HEK293 (cell line): Measurements from ENCODE around the gene HOXB8.

Experiments
- ATF2 ChIP-seq: fragments of 450-650 bp; formaldehyde crosslinking; IDR thresholded peaks from 2 replicates; pipeline ENCODE4 v1.5.1; 2016; ENCODE audit warnings: missing biosample characterization, missing genetic modification characterization, low read depth
- BCL11B ChIP-seq: fragments of 450-650 bp; formaldehyde crosslinking; IDR thresholded peaks from 2 replicates; pipeline ENCODE4 v1.5.1; 2016; ENCODE audit warnings: low read depth, missing biosample characterization, missing genetic modification characterization
- INSM2 ChIP-seq: fragments of 450-650 bp; formaldehyde crosslinking; IDR thresholded peaks from 2 replicates; pipeline ENCODE4 v1.5.1; 2016; ENCODE audit warnings: missing biosample characterization, missing genetic modification characterization
- KLF1 ChIP-seq: fragments of 450-650 bp; formaldehyde crosslinking; IDR thresholded peaks from 2 replicates; pipeline ENCODE4 v1.5.1; 2016; ENCODE audit warnings: missing biosample characterization, missing genetic modification characterization
- KLF10 ChIP-seq: fragments of 450-650 bp; IDR thresholded peaks from 2 replicates; pipeline ENCODE4 v1.5.1; 2018; ENCODE audit warnings: missing biosample characterization, mild to moderate bottlenecking, missing genetic modification characterization
- KLF9 ChIP-seq: fragments of 450-650 bp; formaldehyde crosslinking; IDR thresholded peaks from 2 replicates; pipeline ENCODE4 v1.5.1; 2016; ENCODE audit warnings: missing biosample characterization, missing genetic modification characterization, low read depth
- MZF1 ChIP-seq: fragments of 450-650 bp; formaldehyde crosslinking; IDR thresholded peaks from 2 replicates; pipeline ENCODE4 v1.5.1; 2017; ENCODE audit warnings: missing biosample characterization, missing genetic modification characterization, borderline replicate concordance
- RBAK ChIP-seq: fragments of 450-650 bp; formaldehyde crosslinking; IDR thresholded peaks from 2 replicates; pipeline ENCODE4 v1.5.1; 2016; ENCODE audit warnings: missing biosample characterization, missing genetic modification characterization
- SP7 ChIP-seq: fragments of 450-650 bp; formaldehyde crosslinking; IDR thresholded peaks from 2 replicates; pipeline ENCODE4 v1.5.1; 2016; ENCODE audit warnings: missing biosample characterization, missing genetic modification characterization
- YY1 ChIP-seq: fragments of 450-650 bp; formaldehyde crosslinking; IDR thresholded peaks from 2 replicates; pipeline ENCODE4 v1.5.1; 2018; ENCODE audit warnings: missing biosample characterization, missing genetic modification characterization
- ZBTB1 ChIP-seq: fragments of 450-650 bp; formaldehyde crosslinking; IDR thresholded peaks from 2 replicates; pipeline ENCODE4 v1.5.1; 2016; ENCODE audit warnings: missing biosample characterization, missing genetic modification characterization
- ZNF202 ChIP-seq: fragments of 450-650 bp; formaldehyde crosslinking; IDR thresholded peaks from 2 replicates; pipeline ENCODE4 v1.5.1; 2016; ENCODE audit warnings: missing biosample characterization, missing genetic modification characterization, borderline replicate concordance
- ZNF211 ChIP-seq: fragments of 450-650 bp; formaldehyde crosslinking; IDR thresholded peaks from 2 replicates; pipeline ENCODE4 v1.5.1; 2016; ENCODE audit warnings: low read depth, missing biosample characterization, missing genetic modification characterization
- ZNF239 ChIP-seq: fragments of 450-650 bp; formaldehyde crosslinking; IDR thresholded peaks from 2 replicates; pipeline ENCODE4 v1.5.1; 2016; ENCODE audit warnings: missing biosample characterization, missing genetic modification characterization
- ZNF280C ChIP-seq: fragments of 450-650 bp; formaldehyde crosslinking; IDR thresholded peaks from 2 replicates; pipeline ENCODE4 v1.5.1; 2016; ENCODE audit warnings: missing biosample characterization, missing genetic modification characterization
- ZNF324 ChIP-seq: fragments of 450-650 bp; formaldehyde crosslinking; IDR thresholded peaks from 2 replicates; pipeline ENCODE4 v1.5.1; 2016; ENCODE audit warnings: missing biosample characterization, missing genetic modification characterization
- ZNF335 ChIP-seq: fragments of 450-650 bp; formaldehyde crosslinking; conservative IDR thresholded peaks from 2 replicates; pipeline ENCODE4 v1.5.1; 2016; ENCODE audit warnings: missing biosample characterization, missing genetic modification characterization
- ZNF350 ChIP-seq: fragments of 450-650 bp; formaldehyde crosslinking; IDR thresholded peaks from 2 replicates; pipeline ENCODE4 v1.5.0; 2017; ENCODE audit warnings: missing biosample characterization, mild to moderate bottlenecking, missing genetic modification characterization
- ZNF544 ChIP-seq: fragments of 450-650 bp; formaldehyde crosslinking; IDR thresholded peaks from 2 replicates; pipeline ENCODE4 v1.5.0; 2017; ENCODE audit warnings: missing biosample characterization, missing genetic modification characterization
- ZNF596 ChIP-seq: fragments of 450-650 bp; IDR thresholded peaks from 2 replicates; pipeline ENCODE4 v1.5.0; 2018; ENCODE audit warnings: missing biosample characterization, mild to moderate bottlenecking, missing genetic modification characterization, moderate library complexity
- ZNF747 ChIP-seq: fragments of 450-650 bp; formaldehyde crosslinking; IDR thresholded peaks from 2 replicates; pipeline ENCODE4 v1.5.1; 2016; ENCODE audit warnings: missing biosample characterization, missing genetic modification characterization
- ZNF791 ChIP-seq: fragments of 450-650 bp; formaldehyde crosslinking; IDR thresholded peaks from 2 replicates; pipeline ENCODE4 v1.5.1; 2016; ENCODE audit warnings: missing biosample characterization, missing genetic modification characterization
- ZNF830 ChIP-seq: fragments of 450-650 bp; IDR thresholded peaks from 2 replicates; pipeline ENCODE4 v1.5.0; 2018; ENCODE audit warnings: missing biosample characterization, missing genetic modification characterization, low read depth, mild to moderate bottlenecking, moderate library complexity
- ZSCAN23 ChIP-seq: fragments of 450-650 bp; formaldehyde crosslinking; IDR thresholded peaks from 2 replicates; pipeline ENCODE4 v1.5.1; 2016; ENCODE audit warnings: missing biosample characterization, missing genetic modification characterization
- ZXDB ChIP-seq: fragments of 450-650 bp; formaldehyde crosslinking; IDR thresholded peaks from 2 replicates; pipeline ENCODE4 v1.5.1; 2016; ENCODE audit warnings: missing biosample characterization, missing genetic modification characterization
- TF ChIP-seq, protein P1 (sequence below): fragments of 450-650 bp; formaldehyde crosslinking; IDR thresholded peaks from 2 replicates; pipeline ENCODE4 v1.5.1; 2017; ENCODE audit warnings: missing biosample characterization, mild to moderate bottlenecking, missing genetic modification characterization, moderate library complexity
- TF ChIP-seq, protein P2 (sequence below): fragments of 450-650 bp; formaldehyde crosslinking; IDR thresholded peaks from 2 replicates; pipeline ENCODE4 v1.5.1; 2016; ENCODE audit warnings: missing biosample characterization, missing genetic modification characterization
- TF ChIP-seq, protein P3 (sequence below): fragments of 450-650 bp; formaldehyde crosslinking; IDR thresholded peaks from 2 replicates; pipeline ENCODE4 v1.5.1; 2016; ENCODE audit warnings: missing biosample characterization, missing genetic modification characterization
- TF ChIP-seq, protein P4 (sequence below): fragments of 450-650 bp; formaldehyde crosslinking; IDR thresholded peaks from 2 replicates; pipeline ENCODE4 v1.5.1; 2016; ENCODE audit warnings: missing biosample characterization, missing genetic modification characterization

HOXB8 gene

DNA sequence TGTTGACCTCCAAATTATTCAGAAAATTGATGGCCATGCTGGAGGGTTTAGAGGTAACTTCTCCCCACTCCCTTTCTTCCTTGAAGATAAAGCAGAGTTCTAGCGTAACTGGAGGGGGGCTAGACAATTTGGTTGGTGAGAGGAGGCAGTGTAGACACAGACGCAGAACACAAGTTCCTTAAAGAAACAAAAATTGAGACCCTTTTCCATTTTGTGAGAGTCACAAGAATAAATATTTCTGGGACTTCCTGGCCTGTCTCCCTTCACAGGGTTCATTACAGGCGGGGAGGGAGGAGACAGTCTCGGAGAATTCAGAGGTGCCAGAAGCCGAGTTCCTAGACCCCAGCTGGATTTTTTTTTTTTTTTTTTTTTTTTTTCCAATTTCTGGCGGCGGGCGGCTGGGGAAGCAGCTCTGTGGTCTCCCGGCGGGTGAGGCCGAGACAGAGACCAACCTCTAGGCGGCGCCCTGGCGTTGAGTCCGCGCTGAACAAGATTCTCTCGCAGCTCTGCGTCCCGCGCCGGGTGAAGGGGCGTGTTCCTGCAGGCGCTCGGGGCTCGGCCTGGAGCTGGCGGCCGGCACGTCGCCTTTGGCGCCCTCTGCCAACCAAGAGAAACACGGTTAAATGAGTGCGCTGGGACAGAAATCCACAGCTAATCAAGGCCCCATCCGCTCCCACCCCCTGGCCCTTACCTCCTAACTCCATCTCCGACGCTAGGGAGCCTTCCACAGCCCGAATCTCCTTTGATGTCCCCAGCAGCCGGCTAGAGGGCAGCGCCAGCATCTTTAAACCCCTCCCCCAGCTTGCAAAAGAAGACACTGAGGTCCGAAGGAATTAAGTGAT, 21.3 kb upstream of the HOXB8 start (continued):
- TF ChIP-seq ZSCAN23, result no peak
- TF ChIP-seq, protein P1, sequence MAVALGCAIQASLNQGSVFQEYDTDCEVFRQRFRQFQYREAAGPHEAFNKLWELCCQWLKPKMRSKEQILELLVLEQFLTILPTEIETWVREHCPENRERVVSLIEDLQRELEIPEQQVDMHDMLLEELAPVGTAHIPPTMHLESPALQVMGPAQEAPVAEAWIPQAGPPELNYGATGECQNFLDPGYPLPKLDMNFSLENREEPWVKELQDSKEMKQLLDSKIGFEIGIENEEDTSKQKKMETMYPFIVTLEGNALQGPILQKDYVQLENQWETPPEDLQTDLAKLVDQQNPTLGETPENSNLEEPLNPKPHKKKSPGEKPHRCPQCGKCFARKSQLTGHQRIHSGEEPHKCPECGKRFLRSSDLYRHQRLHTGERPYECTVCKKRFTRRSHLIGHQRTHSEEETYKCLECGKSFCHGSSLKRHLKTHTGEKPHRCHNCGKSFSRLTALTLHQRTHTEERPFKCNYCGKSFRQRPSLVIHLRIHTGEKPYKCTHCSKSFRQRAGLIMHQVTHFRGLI (tag by site-specific recombination), result no peak
- no peak for TF ChIP-seq ZNF544 (tag by site-specific recombination)
- no peak for TF ChIP-seq ZNF211 (tag by site-specific recombination)
- TF ChIP-seq ZBTB1 (tag by site-specific recombination), result no peak
- TF ChIP-seq INSM2 (tag by site-specific recombination), result no peak
- TF ChIP-seq, protein P2, sequence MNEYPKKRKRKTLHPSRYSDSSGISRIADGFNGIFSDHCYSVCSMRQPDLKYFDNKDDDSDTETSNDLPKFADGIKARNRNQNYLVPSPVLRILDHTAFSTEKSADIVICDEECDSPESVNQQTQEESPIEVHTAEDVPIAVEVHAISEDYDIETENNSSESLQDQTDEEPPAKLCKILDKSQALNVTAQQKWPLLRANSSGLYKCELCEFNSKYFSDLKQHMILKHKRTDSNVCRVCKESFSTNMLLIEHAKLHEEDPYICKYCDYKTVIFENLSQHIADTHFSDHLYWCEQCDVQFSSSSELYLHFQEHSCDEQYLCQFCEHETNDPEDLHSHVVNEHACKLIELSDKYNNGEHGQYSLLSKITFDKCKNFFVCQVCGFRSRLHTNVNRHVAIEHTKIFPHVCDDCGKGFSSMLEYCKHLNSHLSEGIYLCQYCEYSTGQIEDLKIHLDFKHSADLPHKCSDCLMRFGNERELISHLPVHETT, result no peak
- TF ChIP-seq ZNF830 (tag by site-specific recombination), result no peak
- TF ChIP-seq ZNF747, result no peak
- no peak for TF ChIP-seq ZNF596
- TF ChIP-seq ZNF280C (tag by site-specific recombination), result no peak
- no peak for TF ChIP-seq ZNF239 (tag by site-specific recombination)
- no peak for TF ChIP-seq ZNF202 (tag by site-specific recombination)
- peak; percentile 54; the same call in 1 of the 2 replicates for TF ChIP-seq ZXDB
- TF ChIP-seq ZNF324 (tag by site-specific recombination), result no peak
- TF ChIP-seq ATF2, result no peak
- TF ChIP-seq, protein P3, sequence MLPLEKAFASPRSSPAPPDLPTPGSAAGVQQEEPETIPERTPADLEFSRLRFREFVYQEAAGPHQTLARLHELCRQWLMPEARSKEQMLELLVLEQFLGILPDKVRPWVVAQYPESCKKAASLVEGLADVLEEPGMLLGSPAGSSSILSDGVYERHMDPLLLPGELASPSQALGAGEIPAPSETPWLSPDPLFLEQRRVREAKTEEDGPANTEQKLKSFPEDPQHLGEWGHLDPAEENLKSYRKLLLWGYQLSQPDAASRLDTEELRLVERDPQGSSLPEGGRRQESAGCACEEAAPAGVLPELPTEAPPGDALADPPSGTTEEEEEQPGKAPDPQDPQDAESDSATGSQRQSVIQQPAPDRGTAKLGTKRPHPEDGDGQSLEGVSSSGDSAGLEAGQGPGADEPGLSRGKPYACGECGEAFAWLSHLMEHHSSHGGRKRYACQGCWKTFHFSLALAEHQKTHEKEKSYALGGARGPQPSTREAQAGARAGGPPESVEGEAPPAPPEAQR, result no peak
- TF ChIP-seq ZNF335, result peak; percentile 58
- no peak for TF ChIP-seq KLF9 (tag by site-specific recombination)
- no peak for TF ChIP-seq MZF1 (tag by site-specific recombination)
- TF ChIP-seq RBAK (tag by site-specific recombination), result no peak
- TF ChIP-seq KLF10 (tag by site-specific recombination), result no peak
- no peak for TF ChIP-seq KLF1 (tag by site-specific recombination)
- TF ChIP-seq ZNF350 (tag by site-specific recombination), result no peak
- peak; percentile 41 for TF ChIP-seq SP7 (tag by site-specific recombination)
- TF ChIP-seq BCL11B (tag by site-specific recombination), result no peak
- no peak for TF ChIP-seq ZNF791 (tag by site-specific recombination)
- no peak for TF ChIP-seq YY1
- TF ChIP-seq, protein P4, sequence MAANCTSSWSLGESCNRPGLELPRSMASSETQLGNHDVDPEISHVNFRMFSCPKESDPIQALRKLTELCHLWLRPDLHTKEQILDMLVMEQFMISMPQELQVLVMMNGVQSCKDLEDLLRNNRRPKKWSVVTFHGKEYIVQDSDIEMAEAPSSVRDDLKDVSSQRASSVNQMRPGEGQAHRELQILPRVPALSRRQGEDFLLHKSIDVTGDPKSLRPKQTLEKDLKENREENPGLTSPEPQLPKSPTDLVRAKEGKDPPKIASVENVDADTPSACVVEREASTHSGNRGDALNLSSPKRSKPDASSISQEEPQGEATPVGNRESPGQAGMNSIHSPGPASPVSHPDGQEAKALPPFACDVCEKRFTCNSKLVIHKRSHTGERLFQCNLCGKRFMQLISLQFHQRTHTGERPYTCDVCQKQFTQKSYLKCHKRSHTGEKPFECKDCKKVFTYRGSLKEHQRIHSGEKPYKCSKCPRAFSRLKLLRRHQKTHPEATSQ, result no peak
